GM12892 (cell line): ENCODE measurements around the gene ST3GAL3.

Source experiments
- POLR2A ChIP-seq: IDR thresholded peaks from 2 replicates; pipeline ENCODE4 v1.6.1; 2011; ENCODE audit warnings: low read depth, low read length, control low read depth
- POLR2AphosphoS5 ChIP-seq: IDR thresholded peaks from 2 replicates; pipeline ENCODE4 v1.6.1; 2011; ENCODE audit warnings: low read depth, low read length, control low read depth
- TAF1 ChIP-seq: IDR thresholded peaks from 2 replicates; pipeline ENCODE4 v1.6.1; 2011; ENCODE audit warnings: low read depth, mild to moderate bottlenecking, control low read depth, low read length, borderline replicate concordance

DNA sequence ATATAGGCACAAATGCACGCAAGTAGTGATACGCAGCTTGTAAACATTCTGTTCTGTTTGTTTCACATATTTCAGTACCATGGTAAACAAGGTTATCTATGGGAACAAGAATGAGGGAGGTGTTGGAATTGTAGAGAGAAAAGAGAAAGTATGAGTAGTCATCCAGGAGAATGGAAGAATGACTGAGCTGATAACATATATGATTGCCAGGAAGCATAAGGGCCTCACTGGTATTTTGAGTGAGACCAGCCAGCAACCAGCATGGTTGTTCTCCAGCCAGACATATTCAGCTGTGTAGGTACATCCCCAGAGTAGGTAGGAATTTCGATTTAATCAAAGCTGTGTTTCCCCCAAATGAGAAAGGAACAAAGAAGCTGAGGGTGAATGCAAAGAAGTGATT, 167.4 kb downstream of the ST3GAL3 start:
- TF ChIP-seq TAF1 (no peak), POLR2A (no peak), POLR2AphosphoS5 (no peak)
